NOMO-1 (cell line): ENCODE measurements around the gene ERVK3-1.
A peak's percentile ranks its signal among the peaks of the same experiment; 100 is the strongest.
"Not testable (repeated sequence)": the region's sequence is repeated elsewhere in the genome, so short reads cannot be mapped to it uniquely, and the experiment has no call there.

Experiments used
- DNase-seq, 2 experiments: peaks; one replicate each; lab custom pipeline; 2025; ENCODE audit not compliant: unreplicated experiment in 2 of 2; lab: John Stamatoyannopoulos, UW

Gene ERVK3-1

DNA sequence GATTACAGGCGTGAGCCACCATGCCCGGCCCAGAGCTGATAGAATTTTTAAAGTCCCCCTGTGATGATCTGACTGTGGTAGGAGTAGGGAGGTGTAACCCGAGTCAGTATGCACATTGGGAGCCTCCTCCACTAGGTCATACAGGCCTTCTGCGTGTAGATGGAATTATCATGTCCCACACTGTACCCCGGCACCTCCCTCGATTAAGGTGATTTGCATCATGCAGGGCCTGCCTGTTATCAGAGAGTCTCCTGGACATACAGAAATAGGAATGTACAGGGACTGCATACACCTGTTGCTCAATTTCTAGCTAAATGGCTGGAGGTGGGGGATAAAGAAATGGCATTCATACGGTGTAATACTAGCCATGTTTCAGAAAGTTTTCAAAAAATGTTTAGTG lies 922 bp upstream of the ERVK3-1 start:
- no peak for DNase-seq

DNA sequence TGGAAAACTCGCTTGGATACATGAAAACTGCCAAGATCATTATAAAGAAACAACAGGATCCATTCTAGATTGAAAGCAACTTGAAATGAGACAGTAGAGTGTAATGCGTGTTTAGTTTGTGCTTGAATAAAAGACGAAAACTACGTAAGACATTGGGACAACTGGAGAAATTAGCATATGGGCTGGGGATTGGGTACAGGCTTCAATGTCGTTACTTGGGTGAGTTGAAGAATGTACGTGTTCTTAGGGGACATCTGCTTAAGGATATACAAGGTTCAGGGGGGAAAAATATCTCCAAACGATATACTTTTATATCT lies 471 bp upstream of the ERVK3-1 start:
- DNase-seq, result no peak

DNA sequence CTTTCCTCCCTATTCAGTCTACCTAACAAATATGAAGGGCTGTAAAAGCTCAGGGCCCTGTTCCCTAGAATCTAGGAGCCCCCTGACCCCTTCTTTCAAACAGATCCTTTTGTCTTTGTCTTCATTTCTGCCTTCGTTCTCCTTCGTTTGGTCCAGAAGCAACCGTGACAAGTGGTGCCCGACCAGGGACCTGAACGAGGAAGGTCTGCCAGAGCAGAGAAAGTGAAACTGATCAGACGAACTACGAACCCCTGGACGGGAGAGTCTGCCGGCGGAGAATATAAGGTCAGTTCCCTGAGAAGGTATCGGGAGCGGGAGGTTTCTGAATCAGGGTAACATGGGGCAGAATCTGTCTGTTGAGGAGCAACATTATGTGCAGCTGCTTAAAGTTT lies 751 bp downstream of the ERVK3-1 start:
- peak in 1 of 2 experiments; percentile 46 for DNase-seq

GRCh38 chr19:58307736-58308135 lies 2.6 kb downstream of the ERVK3-1 start:
- DNase-seq, result no peak

- not testable (repeated sequence) for DNase-seq
Observed at GRCh38 chr19:58310685-58311084, 5.5 kb downstream of the ERVK3-1 start.

DNA sequence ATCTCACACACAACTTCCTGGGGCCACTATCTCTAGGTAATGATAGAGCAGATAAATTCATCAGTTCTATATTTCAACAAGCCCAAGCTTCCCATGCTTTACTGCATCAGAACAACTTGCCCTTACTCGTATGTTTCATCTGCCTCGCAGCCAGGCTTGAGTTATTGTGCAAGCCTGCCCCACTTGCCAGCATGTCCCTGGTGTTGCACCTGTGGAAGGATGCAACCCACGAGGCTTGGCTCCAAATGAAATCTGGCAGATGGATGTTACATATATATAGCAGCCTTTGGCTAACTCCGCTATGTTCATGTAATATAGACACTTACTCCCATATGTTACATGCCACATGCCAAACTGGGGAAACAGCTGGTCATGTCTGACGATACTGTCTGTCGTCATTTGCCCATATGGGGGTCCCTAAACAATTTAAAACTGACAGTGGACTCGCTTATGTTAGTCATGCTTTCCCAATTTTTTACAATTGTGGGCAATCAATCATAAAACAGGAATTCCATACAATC lies 6.2 kb downstream of the ERVK3-1 start:
- no peak for DNase-seq

GRCh38 chr19:58315580-58315979 lies 10.4 kb downstream of the ERVK3-1 start:
- DNase-seq, result no peak

DNA sequence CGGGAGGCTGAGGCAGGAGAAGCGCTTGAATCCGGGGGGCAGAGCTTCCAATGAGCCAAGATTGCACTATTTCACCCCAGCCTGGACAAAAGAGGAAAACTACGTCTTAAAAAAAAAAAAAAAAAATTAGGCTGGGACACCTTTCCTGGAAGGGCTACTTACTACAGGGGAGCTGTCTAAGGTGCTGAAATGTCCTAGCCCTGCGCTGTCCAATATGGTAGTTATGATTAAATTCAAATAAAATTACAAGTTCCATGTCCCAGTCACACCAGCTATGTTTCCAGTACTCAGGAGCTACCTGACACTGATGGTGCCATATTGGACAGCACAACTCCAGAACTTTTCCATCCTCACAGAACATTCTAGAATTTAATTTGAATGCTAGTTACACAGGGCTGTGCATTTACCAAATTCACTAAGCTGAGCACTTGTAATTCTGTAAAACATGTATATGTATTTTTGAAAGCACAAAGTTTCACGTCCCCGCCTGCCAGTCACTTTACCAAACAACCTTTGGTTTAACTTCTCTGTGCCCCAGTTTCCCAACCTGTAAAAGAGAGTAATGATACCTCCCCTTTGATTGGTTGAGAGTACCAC lies 12.4 kb downstream of the ERVK3-1 start:
- peak; percentile 3 to 5 for DNase-seq

- no peak for DNase-seq
Observed at GRCh38 chr19:58318297-58318696, 13.1 kb downstream of the ERVK3-1 start.

DNA sequence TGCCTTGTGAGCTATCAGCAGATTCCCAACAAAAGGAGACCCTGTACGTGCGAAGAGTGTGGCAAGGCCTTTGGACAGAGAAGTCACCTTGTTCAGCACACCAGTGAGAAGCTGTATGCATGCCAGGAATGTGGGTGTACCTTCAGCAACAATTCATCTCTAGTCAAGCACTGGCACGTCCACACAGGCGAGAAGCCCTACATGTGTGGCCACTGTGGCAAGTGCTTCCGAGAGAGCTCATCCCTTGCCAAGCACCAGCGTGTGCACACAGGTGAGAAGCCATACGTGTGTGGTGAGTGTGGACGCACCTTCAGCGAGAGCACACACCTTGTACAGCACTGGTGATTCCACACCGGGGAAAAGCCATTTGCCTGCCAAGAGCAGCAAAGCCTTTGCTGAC lies 14.1 kb downstream of the ERVK3-1 start:
- DNase-seq, result no peak

DNA sequence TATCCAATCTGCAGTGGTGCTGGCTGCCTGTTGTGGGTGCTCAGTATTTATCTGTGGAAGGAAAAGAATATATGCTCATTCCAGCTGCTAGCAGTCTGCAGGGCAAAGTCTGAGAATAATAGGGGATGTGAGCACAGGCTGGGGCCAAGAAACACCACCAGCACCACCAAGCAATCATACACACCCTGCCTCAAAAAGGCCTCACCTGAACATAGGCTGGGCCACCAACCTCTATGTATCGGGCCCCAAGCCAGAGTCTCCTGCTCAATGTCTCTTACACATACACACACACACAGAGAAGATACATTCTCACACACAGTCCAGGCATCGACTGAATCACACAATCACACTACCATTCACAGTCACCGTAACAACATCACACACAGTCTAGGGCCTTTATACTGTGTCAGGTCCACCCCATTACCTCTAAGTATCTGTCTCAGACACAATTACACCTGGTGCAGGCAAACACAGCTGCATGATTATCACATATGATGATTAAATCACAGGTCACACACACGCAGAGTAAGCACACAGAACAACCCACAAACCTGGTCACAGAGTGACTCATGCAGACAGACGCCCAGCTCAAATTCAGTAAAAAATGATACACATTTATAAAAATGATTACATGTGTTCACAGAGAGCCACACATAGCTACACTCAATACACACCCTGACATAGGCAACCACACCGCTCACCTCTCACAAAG lies 20.3 kb downstream of the ERVK3-1 start:
- no peak for DNase-seq

GRCh38 chr19:58326501-58326913 lies 21.3 kb downstream of the ERVK3-1 start:
- no peak for DNase-seq

DNA sequence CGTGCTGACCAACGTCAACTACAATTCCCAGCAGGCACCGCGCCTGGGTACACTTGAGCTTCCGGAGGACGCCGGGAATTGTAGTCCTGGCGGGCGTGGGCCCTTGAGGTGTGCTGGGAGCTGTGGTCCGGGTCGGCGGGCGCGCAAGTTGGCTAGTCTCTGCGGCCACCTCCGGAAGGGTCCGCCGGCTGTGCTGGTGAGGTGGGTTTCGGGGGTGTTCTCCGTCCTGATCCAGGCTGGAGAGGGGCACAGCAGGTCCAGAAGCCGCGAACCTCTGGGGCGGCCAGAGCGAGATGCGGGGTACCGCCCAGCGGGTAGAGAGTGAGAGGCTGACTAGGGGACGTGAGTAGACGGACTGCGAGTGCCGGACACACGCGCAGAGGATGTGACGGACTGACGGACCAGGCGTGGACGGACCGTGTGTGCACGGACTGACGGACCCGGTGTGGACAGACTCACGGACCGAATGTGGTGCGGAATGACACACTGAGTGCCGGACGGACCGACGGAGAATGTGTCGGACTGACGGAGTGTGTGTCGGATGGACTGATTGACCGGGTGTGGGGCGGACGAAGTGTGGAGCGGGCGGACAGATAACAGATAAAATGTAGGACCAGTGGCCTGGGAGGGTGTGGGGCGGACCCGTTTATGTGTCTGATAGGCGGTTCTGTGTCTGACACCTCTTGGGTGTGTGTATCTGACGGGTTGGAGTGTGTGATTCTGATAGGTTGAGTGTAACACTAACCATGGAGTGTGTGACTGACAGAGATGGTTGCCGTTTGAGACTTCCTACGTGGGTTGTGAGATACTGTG lies 21.9 kb downstream of the ERVK3-1 start, which contains the start of gene ZSCAN22:
Gene ZSCAN22, plus strand, starts transcription at position 81 of the 813 bp plus-strand sequence. CDS start 7,809 bp downstream, outside the sequence.
- DNase-seq, result peak; percentile 93 to 94

GRCh38 chr19:58328999-58329398 lies 23.8 kb downstream of the ERVK3-1 start:
- peak in 1 of 2 experiments; percentile 18 for DNase-seq

GRCh38 chr19:58330458-58330857 lies 25.3 kb downstream of the ERVK3-1 start:
- DNase-seq, result no peak

- no peak for DNase-seq
Observed at GRCh38 chr19:58332697-58333096, 27.5 kb downstream of the ERVK3-1 start.

DNA sequence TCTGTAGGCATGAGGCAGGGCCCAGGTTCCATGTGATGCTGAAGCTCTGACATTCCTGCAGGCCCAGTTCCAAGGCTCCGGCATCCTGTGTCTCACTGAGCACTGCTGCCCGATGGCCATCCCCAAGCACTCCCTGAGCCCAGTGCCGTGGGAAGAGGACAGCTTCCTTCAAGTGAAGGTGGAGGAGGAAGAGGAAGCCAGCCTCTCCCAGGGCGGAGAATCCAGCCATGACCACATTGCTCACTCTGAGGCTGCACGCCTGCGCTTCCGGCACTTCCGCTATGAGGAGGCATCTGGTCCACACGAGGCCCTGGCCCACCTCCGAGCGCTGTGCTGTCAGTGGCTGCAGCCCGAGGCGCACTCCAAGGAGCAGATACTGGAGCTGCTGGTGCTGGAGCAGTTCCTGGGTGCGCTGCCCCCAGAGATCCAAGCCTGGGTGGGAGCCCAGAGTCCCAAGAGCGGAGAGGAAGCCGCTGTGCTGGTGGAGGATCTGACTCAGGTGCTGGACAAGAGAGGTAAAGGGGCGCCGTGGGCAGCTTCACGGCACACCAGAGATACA lies 29.6 kb downstream of the ERVK3-1 start:
- no peak for DNase-seq

DNA sequence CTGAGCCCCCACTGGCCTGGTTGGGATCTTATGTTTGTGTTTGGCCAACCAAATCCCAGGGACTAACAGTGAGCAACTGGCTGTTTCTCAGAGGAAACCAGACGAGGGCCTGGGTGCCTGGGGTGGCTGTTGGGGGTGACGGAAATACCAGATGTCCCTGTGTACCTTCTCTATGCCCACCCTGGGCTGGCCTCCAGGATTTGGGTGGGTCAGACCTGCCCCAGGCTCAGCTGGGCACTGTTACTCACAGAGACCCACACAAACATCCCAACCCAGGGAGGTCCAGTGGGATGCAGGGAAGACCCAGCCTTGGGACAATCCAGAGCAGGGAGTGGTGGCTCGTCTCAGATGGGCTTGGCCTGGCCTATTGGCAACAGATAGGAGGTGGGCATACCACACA lies 30.5 kb downstream of the ERVK3-1 start:
- DNase-seq, result no peak

GRCh38 chr19:58336216-58336615 lies 31.0 kb downstream of the ERVK3-1 start:
- no peak for DNase-seq

DNA sequence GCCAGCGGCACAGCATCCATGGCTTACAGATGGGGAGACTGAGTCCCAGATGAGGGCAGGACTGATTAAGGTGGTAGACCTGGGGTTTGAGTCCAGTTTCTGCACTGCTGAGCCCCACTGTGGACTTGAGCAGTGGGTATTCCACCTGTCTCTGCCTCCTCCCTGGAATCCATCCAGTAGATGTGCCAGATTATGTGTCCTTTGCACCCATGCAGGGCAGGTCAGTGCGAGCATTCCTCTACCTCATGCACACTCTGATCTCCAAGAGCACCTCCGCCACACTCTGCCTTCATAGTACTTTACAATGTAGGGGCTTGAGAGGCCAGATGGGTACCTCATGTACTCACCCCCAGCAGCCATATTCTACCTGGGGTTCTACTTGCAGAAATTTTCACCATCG lies 31.6 kb downstream of the ERVK3-1 start:
- DNase-seq, result no peak

DNA sequence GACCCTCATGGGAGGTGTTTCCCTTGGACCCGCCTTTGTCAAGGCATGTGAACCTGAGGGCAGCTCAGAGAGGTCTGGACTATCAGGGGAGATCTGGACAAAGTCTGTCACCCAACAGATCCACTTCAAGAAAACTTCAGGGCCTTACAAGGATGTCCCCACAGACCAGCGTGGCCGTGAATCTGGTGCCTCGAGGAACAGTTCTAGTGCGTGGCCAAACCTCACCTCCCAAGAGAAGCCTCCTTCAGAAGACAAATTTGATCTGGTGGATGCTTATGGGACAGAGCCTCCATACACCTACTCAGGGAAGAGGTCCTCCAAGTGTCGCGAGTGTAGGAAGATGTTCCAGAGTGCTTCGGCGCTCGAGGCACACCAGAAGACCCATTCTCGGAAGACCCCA lies 33.2 kb downstream of the ERVK3-1 start:
- DNase-seq, result no peak
